Lower leg skin (tissue), 4 donors: Measurements from ENCODE around the gene TUBAL3. TPM values are rescaled to one million over a fixed set of nuclear protein-coding genes. Genes with fewer than 3 reads are reported as not detected.
A peak's percentile ranks its signal among the peaks of the same experiment; 100 is the strongest.
"Not testable (repeated sequence)": the region's sequence is repeated elsewhere in the genome, so short reads cannot be mapped to it uniquely, and the experiment has no call there.

Source experiments
- DNase-seq, 2 donors: peaks; one replicate each; pipeline ENCODE4 v3.0.0-alpha.2; 2019; ENCODE audit warnings: low spot score in 2 of 2
- H3K4me3 ChIP-seq: fragments of 200-600 bp; sonication (generic); 2 replicates; pipeline ENCODE4 v1.5.1; 2017; ENCODE audit warnings: mild to moderate bottlenecking, low read depth; ENCODE audit not compliant: poor library complexity, severe bottlenecking
- CTCF ChIP-seq, 3 donors: fragments of 450-650 bp; IDR thresholded peaks; one replicate each; pipeline ENCODE4 v1.5.1; 2016; ENCODE audit warnings: antibody characterized with exemption in 3 of 3, mild to moderate bottlenecking in 3 of 3, moderate library complexity in 2 of 3
- POLR2A ChIP-seq, 2 donors: fragments of 450-650 bp; IDR thresholded peaks; one replicate each; pipeline ENCODE4 v1.6.1; 2016 to 2017; ENCODE audit warnings: antibody characterized with exemption in 2 of 2, mild to moderate bottlenecking in 1 of 2, moderate library complexity in 1 of 2
- WGBS, 2 donors: methylation state at CpG; one replicate each; pipeline ENCODE4 v1.1.5; 2018; 5-methylcytosine and 5-hydroxymethylcytosine counted together
- intact Hi-C: fragments of 100-400 bp; cut with DNase I; formaldehyde crosslinking; loops from one replicate; pipeline ENCODE4 v1.15.0; 2023; ENCODE audit warnings: low total_unique reads
- total RNA-seq, 4 donors: library from RNA; depleted of rRNA; stranded (reverse); fragments of >200 nt; gene quantifications; one replicate each; pipeline ENCODE4 v1.1.0, GENCODE V29; 2016

Gene TUBAL3
- total RNA-seq, 4 donors from 2014 or later, result 0.93 to 1.0 TPM; not detected in 2

DNA sequence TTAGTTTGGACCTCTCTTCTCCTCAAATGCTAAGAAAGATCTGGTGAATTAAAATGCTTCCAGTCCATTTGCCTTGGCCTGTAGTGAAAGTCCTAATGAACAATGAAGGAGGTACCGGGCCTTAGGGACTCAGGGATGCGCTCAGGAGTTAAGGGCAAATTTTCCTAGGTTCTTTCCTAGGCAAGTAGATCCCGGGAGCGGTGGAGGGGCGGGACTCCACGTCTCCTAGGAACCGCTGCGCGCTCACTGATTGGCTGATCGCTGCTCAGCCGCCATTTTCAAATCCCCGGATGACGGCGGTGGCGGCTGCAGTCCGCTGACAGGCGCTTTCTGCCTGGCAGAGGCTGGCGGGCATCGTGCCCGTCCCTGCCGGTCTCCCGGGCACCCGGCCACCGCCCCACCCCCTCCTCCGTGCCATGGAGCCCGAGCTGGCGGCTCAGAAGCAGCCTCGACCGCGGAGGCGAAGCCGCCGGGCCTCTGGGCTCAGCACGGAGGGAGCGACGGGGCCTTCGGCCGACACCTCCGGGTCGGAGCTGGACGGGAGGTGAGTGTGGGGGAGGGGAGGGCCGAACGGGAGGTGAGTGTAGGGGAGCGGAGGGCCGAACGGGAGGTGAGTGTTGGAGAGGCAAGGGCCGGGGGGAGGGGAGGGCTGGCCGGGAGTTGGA lies 7.8 kb upstream of the TUBAL3 start, which contains the start of gene NET1:
Gene NET1 (plus strand): TSS at position 281 of the 665 bp plus-strand sequence. CDS start 136 bp downstream, at position 417.
- peak within 1 kb of the TSS; percentile 72 for H3K4me3 ChIP-seq
- DNase-seq, result peak; percentile 85 to 97
- TF ChIP-seq POLR2A (IDR thresholded peaks at IDR 0.05) (no peak), CTCF (IDR thresholded peaks at IDR 0.05) (no peak)
- whole genome bisulfite sequencing, 2 donors, result 0 to 1% methylated on average over 28 to 47 of the region's 48 CpGs
- intact Hi-C loops, result no loop called here

DNA sequence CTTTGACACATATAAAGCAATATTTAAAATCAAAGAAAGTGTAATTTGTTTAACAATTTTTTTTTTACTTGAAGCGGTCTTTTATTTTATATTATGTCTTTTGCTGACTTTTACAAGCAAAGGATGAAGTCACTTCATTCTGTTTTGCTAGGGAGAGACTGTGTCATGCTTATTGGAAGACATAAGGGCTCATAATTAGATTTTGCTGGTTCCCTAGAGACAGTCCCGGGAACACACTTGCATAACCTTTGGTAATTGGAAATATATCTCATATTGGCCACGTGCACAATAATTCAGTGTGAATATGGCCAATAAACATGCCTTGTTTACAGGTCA lies 7.3 kb upstream of the TUBAL3 start:
- intact Hi-C loops, result no loop called here
- TF ChIP-seq POLR2A (IDR thresholded peaks at IDR 0.05) (no peak), CTCF (IDR thresholded peaks at IDR 0.05) (no peak)
- H3K4me3 ChIP-seq, result no peak overlapping the region
- DNase-seq, result no peak
- WGBS, 2 donors, result 23 to 24% methylated on average over 3 of the region's 3 CpGs

DNA sequence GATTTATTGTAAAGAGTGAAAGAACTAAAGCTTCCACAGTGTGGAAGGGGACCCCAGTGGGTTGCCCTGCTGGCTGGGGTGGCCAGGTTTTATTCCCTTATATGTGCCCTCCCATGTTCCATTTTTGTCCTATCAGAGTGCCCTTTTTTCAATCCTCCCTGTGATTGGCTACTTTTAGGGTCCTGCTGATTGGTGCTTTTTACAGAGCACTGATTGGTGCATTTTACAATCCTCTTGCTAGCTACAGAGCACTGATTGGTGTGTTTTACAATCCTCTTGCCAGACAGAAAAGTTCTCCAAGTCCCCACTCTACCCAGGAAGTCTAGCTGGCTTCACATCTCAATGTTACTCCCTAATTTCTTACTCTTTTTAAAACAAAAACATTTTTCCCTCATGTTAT lies 6.2 kb upstream of the TUBAL3 start:
- DNase-seq, H3K4me3 ChIP-seq, intact Hi-C loops: not testable (repeated sequence)

- no peak for TF ChIP-seq POLR2A (IDR thresholded peaks at IDR 0.05)
- TF ChIP-seq CTCF (IDR thresholded peaks at IDR 0.05), result no peak
- DNase-seq, result no peak
- 64 to 82% methylated on average over 1 of the region's 1 CpG for WGBS, 2 donors
- intact Hi-C loops, result no loop called here
- H3K4me3 ChIP-seq, result no peak overlapping the region
Observed at GRCh38 chr10:5406918-5407317, 2.3 kb upstream of the TUBAL3 start.

DNA sequence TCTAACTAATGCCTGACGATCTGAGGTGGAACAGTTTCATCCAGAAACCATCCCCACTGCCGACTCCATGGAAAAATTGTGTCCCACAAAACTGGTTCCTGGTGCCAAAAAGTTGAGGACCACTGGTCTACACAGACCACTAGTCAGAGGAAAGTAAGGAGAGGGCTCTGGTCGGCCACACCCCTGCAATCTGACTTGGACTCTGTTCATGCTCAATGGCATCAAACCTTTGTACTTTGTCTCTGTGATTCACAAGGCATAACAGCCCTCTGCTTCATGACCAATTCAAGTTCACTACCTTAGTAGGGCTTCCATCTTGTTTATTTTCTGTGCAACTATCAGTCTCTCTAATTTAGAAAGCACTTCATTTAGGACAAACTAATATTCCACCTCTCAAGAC lies 1.8 kb downstream of the TUBAL3 start:
- WGBS, 2 donors, result 87 to 89% methylated on average over 3 of the region's 3 CpGs
- H3K4me3 ChIP-seq, result no peak overlapping the region
- intact Hi-C loops, result no loop called here
- no peak for DNase-seq
- TF ChIP-seq POLR2A (IDR thresholded peaks at IDR 0.05) (no peak), CTCF (IDR thresholded peaks at IDR 0.05) (no peak)

GRCh38 chr10:5400468-5401240 lies 4.0 kb downstream of the TUBAL3 start:
- 88 to 91% methylated on average over 9 of the region's 9 CpGs for WGBS, 2 donors
- TF ChIP-seq CTCF (IDR thresholded peaks at IDR 0.05) (no peak), POLR2A (IDR thresholded peaks at IDR 0.05) (no peak)
- no peak overlapping the region for H3K4me3 ChIP-seq
- intact Hi-C loops, result no loop called here
- no peak for DNase-seq
